Upper lobe of left lung (tissue), 4 donors: ENCODE results near the gene PSMD11.

ENCODE experiments used
- POLR2AphosphoS5 ChIP-seq, 2 donors: sonication (generic); formaldehyde crosslinking; IDR thresholded peaks; one replicate each; pipeline ENCODE4 v1.5.1; 2017; ENCODE audit warnings: antibody characterized with exemption in 2 of 2
- TF ChIP-seq, protein P1 (sequence below), 6 experiments: fragments of 450-650 bp in 4 of 6; fragments of 200-600 bp in 2 of 6; sonication (generic) in 2 of 6; IDR thresholded peaks; one replicate each; pipeline ENCODE4 v1.5.1; 2016 to 2019; ENCODE audit warnings: antibody characterized with exemption in 6 of 6

DNA sequence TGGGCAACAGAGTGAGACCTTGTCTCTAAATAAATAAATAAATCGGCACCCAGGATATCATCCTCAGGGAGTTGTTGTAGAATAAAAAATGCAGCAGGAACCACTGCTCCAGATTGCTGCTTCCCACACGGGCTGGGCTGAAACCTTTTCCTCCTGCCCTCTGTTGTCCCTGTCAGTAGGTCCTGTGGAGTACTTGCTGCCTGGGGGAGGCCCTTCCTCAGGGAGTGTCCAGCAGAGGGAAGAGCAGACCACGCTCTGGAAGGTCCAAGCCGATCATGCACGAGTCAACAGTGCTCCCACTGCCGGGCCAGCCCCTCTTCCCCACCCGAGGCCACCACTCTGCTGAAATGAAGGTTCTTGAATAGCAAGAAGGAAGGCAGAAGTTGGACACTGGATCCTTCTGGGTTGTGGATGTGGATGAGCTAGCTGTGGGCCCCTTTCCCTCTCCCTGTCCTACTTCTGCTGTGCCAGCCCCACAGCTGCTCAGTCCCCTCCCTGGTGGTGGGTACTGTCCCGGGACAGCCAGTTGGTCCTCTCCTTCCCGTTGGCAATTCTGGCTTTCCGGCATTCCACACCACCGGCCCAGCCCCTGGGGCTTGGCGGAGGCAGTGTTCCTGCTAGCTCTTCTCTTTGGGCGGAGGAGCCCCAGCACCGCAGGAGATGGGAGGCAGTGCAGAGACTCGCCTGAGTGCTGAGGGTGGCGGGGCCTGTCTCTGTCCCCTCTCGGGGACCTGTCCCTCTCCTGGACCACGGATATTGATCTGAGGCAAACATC, 53.3 kb downstream of the PSMD11 start:
- TF ChIP-seq, protein P1, sequence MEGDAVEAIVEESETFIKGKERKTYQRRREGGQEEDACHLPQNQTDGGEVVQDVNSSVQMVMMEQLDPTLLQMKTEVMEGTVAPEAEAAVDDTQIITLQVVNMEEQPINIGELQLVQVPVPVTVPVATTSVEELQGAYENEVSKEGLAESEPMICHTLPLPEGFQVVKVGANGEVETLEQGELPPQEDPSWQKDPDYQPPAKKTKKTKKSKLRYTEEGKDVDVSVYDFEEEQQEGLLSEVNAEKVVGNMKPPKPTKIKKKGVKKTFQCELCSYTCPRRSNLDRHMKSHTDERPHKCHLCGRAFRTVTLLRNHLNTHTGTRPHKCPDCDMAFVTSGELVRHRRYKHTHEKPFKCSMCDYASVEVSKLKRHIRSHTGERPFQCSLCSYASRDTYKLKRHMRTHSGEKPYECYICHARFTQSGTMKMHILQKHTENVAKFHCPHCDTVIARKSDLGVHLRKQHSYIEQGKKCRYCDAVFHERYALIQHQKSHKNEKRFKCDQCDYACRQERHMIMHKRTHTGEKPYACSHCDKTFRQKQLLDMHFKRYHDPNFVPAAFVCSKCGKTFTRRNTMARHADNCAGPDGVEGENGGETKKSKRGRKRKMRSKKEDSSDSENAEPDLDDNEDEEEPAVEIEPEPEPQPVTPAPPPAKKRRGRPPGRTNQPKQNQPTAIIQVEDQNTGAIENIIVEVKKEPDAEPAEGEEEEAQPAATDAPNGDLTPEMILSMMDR (IDR thresholded peaks at IDR 0.05), result no peak
- no peak for TF ChIP-seq POLR2AphosphoS5 (IDR thresholded peaks at IDR 0.05)
